ENCODE data around the gene EDDM13. TPM values are rescaled to one million over a fixed set of nuclear protein-coding genes. Genes with fewer than 3 reads are reported as not detected.

The EDDM13 gene
- total and polyA plus RNA-seq, 7 donors, result 0.62 TPM; not detected in 6

- 81 to 87% (median 87%) methylated on average over 4 of the region's 4 CpGs for WGBS, 3 donors
- no peak for ATAC-seq
These were observed 22.0 kb downstream of the EDDM13 start for GRCh38 chr19:56294549-56294948.

GRCh38 chr19:56295531-56296455, 23.2 kb downstream of the EDDM13 start:
- TF ChIP-seq CTCF (IDR thresholded peaks at IDR 0.05), result no peak
- Histone ChIP-seq H3K9me3 (no peaks in the 10 kb centered on the region), H3K4me1 (no peaks in the 10 kb centered on the region), H3K27me3 (ENCODE audit: insufficient read depth in 3 of 3, low read length in 2 of 3) (no peaks in the 10 kb centered on the region), H3K27ac (no peak overlapping the region), H3K36me3 (ENCODE audit: insufficient read depth in 1 of 2, low read depth in 1 of 2) (peaks cover 0 to 24% of the 10 kb centered on the region in 2 donors), H3K4me3 (no peak overlapping the region)
- no peak for DNase-seq
- intact Hi-C loops (cut with DNase I), result no loop called here
- 93 to 96% (median 95%) methylated on average over 20 to 22 of the region's 22 CpGs for WGBS, 3 donors
- no peak for ATAC-seq

More at GRCh38 chr19:56294549-56294948, 22.0 kb downstream of the EDDM13 start:
- TF ChIP-seq CTCF (IDR thresholded peaks at IDR 0.05), result no peak
- Histone ChIP-seq H3K9me3 (no peaks in the 10 kb centered on the region), H3K4me1 (no peaks in the 10 kb centered on the region), H3K4me3 (no peak overlapping the region), H3K36me3 (ENCODE audit: insufficient read depth in 1 of 2, low read depth in 1 of 2) (peaks cover 0 to 24% of the 10 kb centered on the region in 2 donors), H3K27me3 (ENCODE audit: insufficient read depth in 3 of 3, low read length in 2 of 3) (no peaks in the 10 kb centered on the region), H3K27ac (no peak overlapping the region)
- intact Hi-C loops (cut with DNase I), result no loop called here
- no peak for DNase-seq

- ATAC-seq (no peak), DNase-seq (no peak)
- no peak for TF ChIP-seq CTCF (IDR thresholded peaks at IDR 0.05)
- Histone ChIP-seq H3K9me3 (no peaks in the 10 kb centered on the region), H3K27ac (no peak overlapping the region), H3K27me3 (ENCODE audit: insufficient read depth in 3 of 3, low read length in 2 of 3) (no peaks in the 10 kb centered on the region), H3K36me3 (ENCODE audit: insufficient read depth in 1 of 2, low read depth in 1 of 2) (peaks cover 0 to 17% of the 10 kb centered on the region in 2 donors), H3K4me3 (no peak overlapping the region), H3K4me1 (no peaks in the 10 kb centered on the region)
- intact Hi-C loops (cut with DNase I), result no loop called here
- 93 to 94% (median 93%) methylated on average over 3 of the region's 3 CpGs for WGBS, 3 donors
These were observed 24.5 kb downstream of the EDDM13 start for GRCh38 chr19:56297010-56297409.

GRCh38 chr19:56299688-56300087, 27.1 kb downstream of the EDDM13 start:
- WGBS, 3 donors, result 78 to 85% (median 84%) methylated on average over 3 of the region's 3 CpGs
- ATAC-seq, result no peak
- H3K27ac ChIP-seq, result no peak overlapping the region

More at GRCh38 chr19:56299688-56300087, 27.1 kb downstream of the EDDM13 start:
- intact Hi-C loops (cut with DNase I), result no loop called here
- no peak for DNase-seq
- no peak overlapping the region for H3K4me3 ChIP-seq
- no peak for TF ChIP-seq CTCF (IDR thresholded peaks at IDR 0.05)
- no peaks in the 10 kb centered on the region for H3K4me1 ChIP-seq
- peaks cover 0 to 18% of the 10 kb centered on the region in 2 donors for H3K36me3 ChIP-seq (ENCODE audit: insufficient read depth in 1 of 2, low read depth in 1 of 2)
- no peaks in the 10 kb centered on the region for H3K9me3 ChIP-seq
- H3K27me3 ChIP-seq (ENCODE audit: insufficient read depth in 3 of 3, low read length in 2 of 3), result no peaks in the 10 kb centered on the region

All from psoas muscle (tissue), 8 donors.